Tibial nerve (tissue), 4 donors: ENCODE data around the gene RALY. TPM values are rescaled to one million over a fixed set of nuclear protein-coding genes. Genes with fewer than 3 reads are reported as not detected.

ENCODE experiments used
- DNase-seq, 2 donors: peaks; one replicate each; pipeline ENCODE4 v3.0.0-alpha.2; 2019; ENCODE audit warnings: low spot score in 2 of 2
- H3K27ac ChIP-seq, 4 donors: fragments of 200-600 bp; sonication (generic) in 3 of 4; one replicate each; pipeline ENCODE4 v1.5.1; 2017 to 2019; ENCODE audit warnings: mild to moderate bottlenecking in 1 of 4
- H3K27me3 ChIP-seq, 2 donors: fragments of 200-600 bp; sonication (generic) in 1 of 2; one replicate each; pipeline versions ENCODE4 v1.5.1 to v1.6.0; 2017 to 2019
- H3K36me3 ChIP-seq, 3 donors: fragments of 200-600 bp; sonication (generic); one replicate each; pipeline ENCODE4 v1.5.1; 2018 to 2019
- H3K4me1 ChIP-seq, 4 donors: fragments of 200-600 bp; sonication (generic) in 3 of 4; one replicate each; pipeline ENCODE4 v1.5.1; 2017 to 2019
- H3K4me3 ChIP-seq, 4 donors: fragments of 200-600 bp; sonication (generic) in 3 of 4; one replicate each; pipeline ENCODE4 v1.5.1; 2017 to 2019; ENCODE audit warnings: mild to moderate bottlenecking in 1 of 4, moderate library complexity in 1 of 4
- H3K9me3 ChIP-seq, 4 donors: fragments of 200-600 bp; sonication (generic) in 3 of 4; one replicate each; pipeline ENCODE4 v1.5.1; 2017 to 2019
- EP300 ChIP-seq, 2 donors: sonication (generic); formaldehyde crosslinking; IDR thresholded peaks; one replicate each; pipeline ENCODE4 v1.6.1; 2017; ENCODE audit warnings: antibody characterized with exemption in 2 of 2, mild to moderate bottlenecking in 1 of 2
- POLR2A ChIP-seq, 2 donors: fragments of 450-650 bp; IDR thresholded peaks; one replicate each; pipeline ENCODE4 v1.6.1; 2017; ENCODE audit warnings: antibody characterized with exemption in 2 of 2, mild to moderate bottlenecking in 2 of 2, moderate library complexity in 2 of 2
- WGBS, 2 donors: methylation state at CpG; one replicate each; pipeline ENCODE4 v1.1.5; 2018; 5-methylcytosine and 5-hydroxymethylcytosine counted together
- total RNA-seq, 4 donors: library from RNA; depleted of rRNA; stranded (reverse); fragments of >200 nt; gene quantifications; one replicate each; pipeline ENCODE4 v1.1.0, GENCODE V29; 2016
- TF ChIP-seq, protein P1 (sequence below), 5 experiments: fragments of 200-600 bp in 3 of 5; fragments of 450-650 bp in 2 of 5; sonication (generic) in 3 of 5; IDR thresholded peaks; one replicate each; pipeline ENCODE4 v1.5.1; 2016 to 2019; ENCODE audit warnings: antibody characterized with exemption in 5 of 5, mild to moderate bottlenecking in 3 of 5, moderate library complexity in 2 of 5

RALY gene
- total RNA-seq, 4 donors from 2014 or later = 69.1 to 107 (median 96.4) TPM

- Histone ChIP-seq H3K27ac (no peak overlapping the region), H3K4me1 (peaks cover 0 to 5% (median 0%) of the 10 kb centered on the region in 4 donors), H3K9me3 (no peaks in the 10 kb centered on the region), H3K36me3 (no peaks in the 10 kb centered on the region), H3K27me3 (no peaks in the 10 kb centered on the region), H3K4me3 (no peak overlapping the region)
- DNase-seq = no peak
- TF ChIP-seq, protein P1, sequence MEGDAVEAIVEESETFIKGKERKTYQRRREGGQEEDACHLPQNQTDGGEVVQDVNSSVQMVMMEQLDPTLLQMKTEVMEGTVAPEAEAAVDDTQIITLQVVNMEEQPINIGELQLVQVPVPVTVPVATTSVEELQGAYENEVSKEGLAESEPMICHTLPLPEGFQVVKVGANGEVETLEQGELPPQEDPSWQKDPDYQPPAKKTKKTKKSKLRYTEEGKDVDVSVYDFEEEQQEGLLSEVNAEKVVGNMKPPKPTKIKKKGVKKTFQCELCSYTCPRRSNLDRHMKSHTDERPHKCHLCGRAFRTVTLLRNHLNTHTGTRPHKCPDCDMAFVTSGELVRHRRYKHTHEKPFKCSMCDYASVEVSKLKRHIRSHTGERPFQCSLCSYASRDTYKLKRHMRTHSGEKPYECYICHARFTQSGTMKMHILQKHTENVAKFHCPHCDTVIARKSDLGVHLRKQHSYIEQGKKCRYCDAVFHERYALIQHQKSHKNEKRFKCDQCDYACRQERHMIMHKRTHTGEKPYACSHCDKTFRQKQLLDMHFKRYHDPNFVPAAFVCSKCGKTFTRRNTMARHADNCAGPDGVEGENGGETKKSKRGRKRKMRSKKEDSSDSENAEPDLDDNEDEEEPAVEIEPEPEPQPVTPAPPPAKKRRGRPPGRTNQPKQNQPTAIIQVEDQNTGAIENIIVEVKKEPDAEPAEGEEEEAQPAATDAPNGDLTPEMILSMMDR (IDR thresholded peaks at IDR 0.05) = no peak
- TF ChIP-seq POLR2A (IDR thresholded peaks at IDR 0.05) = no peak
- TF ChIP-seq EP300 (IDR thresholded peaks at IDR 0.05) = no peak
- 45 to 65% methylated on average over 2 of the region's 2 CpGs for WGBS, 2 donors
Observed at GRCh38 chr20:33985830-33986229, 7.9 kb upstream of the RALY start.

DNA sequence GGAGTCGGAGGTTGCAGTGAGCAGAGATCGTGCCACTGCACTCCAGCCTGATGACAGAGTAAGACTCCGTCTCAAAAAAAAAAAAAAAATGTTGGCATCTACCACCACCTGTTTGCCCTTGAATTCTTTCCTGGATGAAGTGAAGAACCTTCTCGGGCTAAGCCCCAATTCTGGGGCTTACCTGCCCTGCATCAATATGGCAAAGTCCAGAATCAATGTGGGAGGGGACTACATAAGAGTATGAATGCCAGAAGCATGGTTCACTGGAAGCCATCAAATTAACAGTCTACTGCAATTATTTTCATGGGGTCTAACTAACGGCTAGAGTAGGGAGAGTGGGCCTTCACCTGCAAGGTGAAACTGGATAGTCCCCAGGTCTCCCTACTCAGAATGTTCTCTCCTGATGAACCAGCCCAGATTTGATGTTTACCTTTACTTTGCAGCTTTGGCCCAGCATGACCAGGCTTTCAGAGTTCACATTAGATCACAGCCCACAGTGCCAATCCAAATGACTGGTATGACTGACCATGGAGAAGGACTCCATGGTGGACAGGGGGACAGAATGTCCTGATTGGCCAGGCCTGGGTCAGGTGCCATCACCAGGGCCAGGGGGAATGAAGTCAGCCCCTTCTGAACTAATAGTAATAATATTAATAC, 7.0 kb upstream of the RALY start:
- no peak for DNase-seq
- 90 to 97% methylated on average over 5 of the region's 5 CpGs for WGBS, 2 donors
- TF ChIP-seq EP300 (IDR thresholded peaks at IDR 0.05) (no peak), POLR2A (IDR thresholded peaks at IDR 0.05) (no peak)
- TF ChIP-seq, protein P1 (IDR thresholded peaks at IDR 0.05) = no peak
- Histone ChIP-seq H3K27me3 (no peaks in the 10 kb centered on the region), H3K27ac (no peak overlapping the region), H3K9me3 (no peaks in the 10 kb centered on the region), H3K36me3 (no peaks in the 10 kb centered on the region), H3K4me1 (peaks cover 0 to 9% (median 2%) of the 10 kb centered on the region in 4 donors), H3K4me3 (no peak overlapping the region)

GRCh38 chr20:33990075-33990474, 3.6 kb upstream of the RALY start:
- Histone ChIP-seq H3K4me3 (no peak overlapping the region), H3K9me3 (no peaks in the 10 kb centered on the region), H3K36me3 (no peaks in the 10 kb centered on the region), H3K27me3 (no peaks in the 10 kb centered on the region), H3K27ac (no peak overlapping the region), H3K4me1 (peaks cover 0 to 17% (median 11%) of the 10 kb centered on the region in 4 donors)
- TF ChIP-seq, protein P1 (IDR thresholded peaks at IDR 0.05) = no peak
- TF ChIP-seq POLR2A (IDR thresholded peaks at IDR 0.05) = no peak
- TF ChIP-seq EP300 (IDR thresholded peaks at IDR 0.05) = no peak
- no peak for DNase-seq
- WGBS, 2 donors = 85 to 86% methylated on average over 4 of the region's 4 CpGs

DNA sequence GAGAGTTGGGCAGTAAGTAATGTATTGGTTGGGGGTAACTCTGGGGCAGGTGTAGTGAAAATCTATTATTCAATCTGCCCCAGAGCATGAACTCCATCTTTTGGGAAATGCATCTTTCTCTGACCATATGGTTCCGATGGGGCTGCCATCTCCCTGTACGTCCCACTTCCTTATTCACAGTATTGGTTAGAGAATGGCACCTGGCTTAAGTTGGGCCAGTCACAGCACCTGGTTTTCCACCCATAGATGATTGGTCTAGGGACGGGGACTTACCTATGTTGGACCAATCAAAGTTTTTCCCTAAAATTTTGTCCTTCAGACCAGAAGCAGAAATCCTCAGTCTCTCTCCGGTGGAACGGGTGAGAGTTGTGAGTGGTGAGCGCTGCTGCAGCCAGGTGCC, 2.2 kb upstream of the RALY start:
- whole genome bisulfite sequencing, 2 donors = 89 to 98% methylated on average over 6 of the region's 6 CpGs
- no peaks in the 10 kb centered on the region for H3K9me3 ChIP-seq
- no peaks in the 10 kb centered on the region for H3K36me3 ChIP-seq
- no peak for TF ChIP-seq POLR2A (IDR thresholded peaks at IDR 0.05)
- H3K27me3 ChIP-seq = no peaks in the 10 kb centered on the region
- peaks cover 3 to 32% (median 24%) of the 10 kb centered on the region in 4 donors for H3K4me1 ChIP-seq
- no peak for DNase-seq
- no peak overlapping the region for H3K4me3 ChIP-seq
- no peak overlapping the region for H3K27ac ChIP-seq

DNA sequence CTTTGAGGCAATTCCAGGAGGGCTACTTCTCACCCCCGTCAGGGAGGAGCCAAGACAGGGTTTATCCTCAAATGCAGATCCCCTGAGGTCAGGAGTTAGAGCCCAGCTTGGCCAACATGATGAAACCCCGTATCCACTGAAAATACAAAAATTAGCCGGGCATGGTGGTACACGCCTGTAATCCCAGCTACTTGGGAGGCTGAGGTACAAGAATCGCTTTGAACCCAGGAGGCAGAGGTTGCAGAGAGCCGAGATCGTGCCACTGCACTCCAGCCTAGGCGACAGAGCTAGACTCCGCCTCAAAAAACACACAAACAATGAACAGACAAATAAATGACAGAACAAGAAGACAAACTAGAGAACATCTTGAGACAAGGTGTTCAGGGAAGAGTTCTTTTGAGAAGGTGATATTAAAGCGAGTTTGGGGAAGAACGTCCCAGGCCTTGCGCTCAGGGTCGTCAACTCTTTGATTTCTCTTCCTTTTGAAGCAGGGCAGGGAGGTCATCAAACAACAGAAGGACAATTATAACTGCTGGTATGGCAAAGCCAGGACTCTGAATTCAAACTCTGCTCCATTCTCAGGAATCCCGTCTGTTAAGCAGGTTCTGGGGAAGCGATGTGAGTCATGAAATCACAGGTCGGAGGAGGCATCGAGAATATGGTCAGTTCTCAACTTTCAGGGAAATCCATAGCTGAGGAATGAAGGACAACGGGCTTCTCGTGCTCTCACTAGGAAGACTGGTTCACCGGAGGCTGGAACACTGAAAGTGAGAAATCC, 1.4 kb upstream of the RALY start:
- peak overlapping the region; percentile 52 to 95 (median 77) for H3K4me3 ChIP-seq
- H3K27ac ChIP-seq = peak overlapping the region; percentile 86 to 99 (median 92)
- H3K36me3 ChIP-seq = no peaks in the 10 kb centered on the region
- TF ChIP-seq, protein P1 (IDR thresholded peaks at IDR 0.05) = no peak
- TF ChIP-seq POLR2A (IDR thresholded peaks at IDR 0.05) (no peak), EP300 (IDR thresholded peaks at IDR 0.05) (no peak)
- WGBS, 2 donors = 43 to 48% methylated on average over 20 of the region's 20 CpGs
- peaks cover 3 to 40% (median 32%) of the 10 kb centered on the region in 4 donors for H3K4me1 ChIP-seq
- H3K9me3 ChIP-seq = no peaks in the 10 kb centered on the region
- no peak for DNase-seq
- no peaks in the 10 kb centered on the region for H3K27me3 ChIP-seq
